Tibial artery (tissue), 4 donors: ENCODE data around the gene TNRC6B.

ENCODE experiments used
- DNase-seq, 2 donors: peaks; one replicate each; pipeline ENCODE4 v3.0.0-alpha.2; 2019
- H3K27ac ChIP-seq, 2 donors: fragments of 200-600 bp; sonication (generic) in 1 of 2; 1 replicate in 1 of 2; 2 replicates in 1 of 2; pipeline ENCODE4 v1.5.1; 2018 to 2019; ENCODE audit warnings: mild to moderate bottlenecking in 1 of 2
- H3K27me3 ChIP-seq, 2 donors: fragments of 200-600 bp; sonication (generic) in 1 of 2; one replicate each; pipeline versions ENCODE4 v1.5.1 to v1.6.0; 2016 to 2019
- H3K36me3 ChIP-seq, 3 donors: fragments of 200-600 bp; sonication (generic) in 2 of 3; one replicate each; pipeline ENCODE4 v1.5.1; 2016 to 2019; ENCODE audit warnings: mild to moderate bottlenecking in 2 of 3
- H3K4me1 ChIP-seq, 4 donors: fragments of 200-600 bp; sonication (generic) in 2 of 4; 1 replicate in 3 of 4; 2 replicates in 1 of 4; pipeline ENCODE4 v1.5.1; 2016 to 2019
- H3K4me3 ChIP-seq, 2 donors: fragments of 200-600 bp; sonication (generic) in 1 of 2; 1 replicate in 1 of 2; 2 replicates in 1 of 2; pipeline ENCODE4 v1.5.1; 2018 to 2019; ENCODE audit warnings: mild to moderate bottlenecking in 2 of 2
- H3K9me3 ChIP-seq, 3 donors: fragments of 200-600 bp; sonication (generic) in 1 of 3; one replicate each; pipeline ENCODE4 v1.5.1; 2016 to 2019
- CTCF ChIP-seq, 2 experiments: fragments of 200-600 bp in 1 of 2; fragments of 450-650 bp in 1 of 2; IDR thresholded peaks; one replicate each; pipeline ENCODE4 v1.5.1; 2017 to 2019; ENCODE audit warnings: antibody characterized with exemption in 2 of 2, mild to moderate bottlenecking in 1 of 2, moderate library complexity in 1 of 2
- intact Hi-C: fragments of 100-400 bp; cut with DNase I; formaldehyde crosslinking; loops from one replicate; pipeline ENCODE4 v1.15.0; 2023; ENCODE audit warnings: low total_unique reads

The TNRC6B gene

GRCh38 chr22:40249286-40249685 lies 71.6 kb downstream of the TNRC6B start:
- Histone ChIP-seq H3K27me3 (no peaks in the 10 kb centered on the region), H3K4me3 (no peak overlapping the region), H3K4me1 (no peaks in the 10 kb centered on the region), H3K27ac (no peak overlapping the region), H3K36me3 (peaks cover 4 to 20% (median 9%) of the 10 kb centered on the region in 3 donors), H3K9me3 (no peaks in the 10 kb centered on the region)
- intact Hi-C loops, result no loop called here
- no peak for DNase-seq
- TF ChIP-seq CTCF (IDR thresholded peaks at IDR 0.05), result no peak

- Histone ChIP-seq H3K27ac (no peak overlapping the region), H3K36me3 (peaks cover 4 to 20% (median 9%) of the 10 kb centered on the region in 3 donors), H3K4me3 (no peak overlapping the region), H3K27me3 (no peaks in the 10 kb centered on the region), H3K4me1 (no peaks in the 10 kb centered on the region), H3K9me3 (no peaks in the 10 kb centered on the region)
- no peak for TF ChIP-seq CTCF (IDR thresholded peaks at IDR 0.05)
- intact Hi-C loops, result no loop called here
- DNase-seq, result no peak
These were observed 72.9 kb downstream of the TNRC6B start for GRCh38 chr22:40250608-40251007.

- Histone ChIP-seq H3K4me3 (no peak overlapping the region), H3K27ac (no peak overlapping the region), H3K27me3 (no peaks in the 10 kb centered on the region), H3K4me1 (no peaks in the 10 kb centered on the region), H3K9me3 (no peaks in the 10 kb centered on the region), H3K36me3 (peaks cover 4 to 19% (median 9%) of the 10 kb centered on the region in 3 donors)
- DNase-seq, result no peak
- TF ChIP-seq CTCF (IDR thresholded peaks at IDR 0.05), result no peak
- intact Hi-C loops, result no loop called here
These were observed 73.4 kb downstream of the TNRC6B start for GRCh38 chr22:40251106-40251505.

GRCh38 chr22:40252146-40252545 lies 74.4 kb downstream of the TNRC6B start:
- intact Hi-C loops, result no loop called here
- TF ChIP-seq CTCF (IDR thresholded peaks at IDR 0.05), result no peak
- Histone ChIP-seq H3K4me1 (no peaks in the 10 kb centered on the region), H3K36me3 (peaks cover under 1 to 9% (median 5%) of the 10 kb centered on the region in 3 donors), H3K4me3 (no peak overlapping the region), H3K27me3 (no peaks in the 10 kb centered on the region), H3K9me3 (no peaks in the 10 kb centered on the region), H3K27ac (no peak overlapping the region)
- DNase-seq, result no peak

GRCh38 chr22:40256516-40256915 lies 78.8 kb downstream of the TNRC6B start:
- H3K4me3 ChIP-seq, result no peak overlapping the region
- intact Hi-C loops, result no loop called here
- TF ChIP-seq CTCF (IDR thresholded peaks at IDR 0.05), result no peak
- no peaks in the 10 kb centered on the region for H3K36me3 ChIP-seq
- no peaks in the 10 kb centered on the region for H3K27me3 ChIP-seq
- H3K4me1 ChIP-seq, result peaks cover 0 to 10% (median 4%) of the 10 kb centered on the region in 4 donors
- H3K9me3 ChIP-seq, result no peaks in the 10 kb centered on the region
- no peak overlapping the region for H3K27ac ChIP-seq
- no peak for DNase-seq

- H3K27me3 ChIP-seq, result no peaks in the 10 kb centered on the region
- no peak for TF ChIP-seq CTCF (IDR thresholded peaks at IDR 0.05)
- intact Hi-C loops, result no loop called here
- peaks cover 4 to 8% (median 7%) of the 10 kb centered on the region in 3 donors for H3K36me3 ChIP-seq
- no peak for DNase-seq
- no peak overlapping the region for H3K27ac ChIP-seq
- no peaks in the 10 kb centered on the region for H3K9me3 ChIP-seq
- H3K4me3 ChIP-seq, result no peak overlapping the region
- H3K4me1 ChIP-seq, result peaks cover 0 to 12% (median 5%) of the 10 kb centered on the region in 4 donors
These were observed 80.3 kb downstream of the TNRC6B start for GRCh38 chr22:40258017-40258416.
